SK-N-MC (cell line): ENCODE data around the gene ZMYM2.

ENCODE experiments used
- DNase-seq: peaks from one replicate; pipeline ENCODE4 v3.0.0-alpha.2; 2011; ENCODE audit warnings: low read depth, low spot score
- H3K27ac ChIP-seq: fragments of 200-600 bp; sonication (generic); 2 replicates; pipeline ENCODE4 v1.5.1; 2016; ENCODE audit warnings: mixed run types
- H3K36me3 ChIP-seq: fragments of 200-600 bp; sonication (generic); 2 replicates; pipeline ENCODE4 v1.6.1; 2017; ENCODE audit warnings: antibody characterized with exemption, low read length, mixed read lengths; ENCODE audit not compliant: insufficient read depth
- H3K4me3 ChIP-seq: fragments of 200-600 bp; sonication (generic); 2 replicates; pipeline ENCODE4 v1.5.1; 2016
- H3K9ac ChIP-seq: fragments of 200-600 bp; sonication (generic); 2 replicates; pipeline ENCODE4 v1.8.0; 2017; ENCODE audit warnings: mixed run types, mixed read lengths; ENCODE audit not compliant: insufficient read length
- H3K9me3 ChIP-seq: fragments of 200-600 bp; sonication (generic); 2 replicates; pipeline ENCODE4 v1.6.1; 2017; ENCODE audit warnings: low read depth, mild to moderate bottlenecking, antibody characterized with exemption, low read length, moderate library complexity, mixed read lengths
- EZH2 ChIP-seq: fragments of 200-600 bp; sonication (generic); IDR thresholded peaks from one replicate; pipeline ENCODE4 v1.6.1; 2017; ENCODE audit warnings: antibody characterized with exemption
- FOXP2 ChIP-seq: optimal IDR thresholded peaks from 2 replicates; pipeline ENCODE3; 2011; ENCODE audit warnings: mild to moderate bottlenecking, moderate library complexity; ENCODE audit not compliant: insufficient read depth; ENCODE audit errors: extremely low read length, control extremely low read depth
- POLR2AphosphoS5 ChIP-seq: IDR thresholded peaks from 2 replicates; pipeline ENCODE4 v1.6.1; 2012; ENCODE audit warnings: mild to moderate bottlenecking, low read depth, low read length, borderline replicate concordance

Gene ZMYM2

DNA sequence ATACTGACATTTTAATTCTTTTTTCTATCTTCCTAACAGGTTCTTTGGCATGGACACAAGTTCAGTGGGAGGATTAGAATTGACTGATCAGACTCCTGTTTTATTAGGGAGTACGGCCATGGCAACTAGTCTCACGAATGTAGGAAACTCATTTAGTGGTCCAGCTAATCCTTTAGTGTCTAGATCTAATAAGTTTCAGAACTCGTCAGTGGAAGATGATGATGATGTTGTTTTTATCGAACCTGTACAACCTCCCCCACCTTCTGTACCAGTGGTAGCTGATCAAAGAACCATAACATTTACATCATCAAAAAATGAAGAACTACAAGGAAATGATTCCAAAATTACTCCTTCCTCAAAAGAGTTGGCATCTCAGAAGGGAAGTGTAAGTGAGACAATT, 34.5 kb downstream of the ZMYM2 start:
- H3K36me3 ChIP-seq, result peaks cover 71% of the 10 kb centered on the region
- no peak overlapping the region for H3K4me3 ChIP-seq
- TF ChIP-seq EZH2 (no peak), POLR2AphosphoS5 (no peak), FOXP2 (no peak)
- H3K27ac ChIP-seq, result no peak overlapping the region
- no peak for DNase-seq
- no peak overlapping the region for H3K9ac ChIP-seq
- H3K9me3 ChIP-seq, result no peaks in the 10 kb centered on the region

DNA sequence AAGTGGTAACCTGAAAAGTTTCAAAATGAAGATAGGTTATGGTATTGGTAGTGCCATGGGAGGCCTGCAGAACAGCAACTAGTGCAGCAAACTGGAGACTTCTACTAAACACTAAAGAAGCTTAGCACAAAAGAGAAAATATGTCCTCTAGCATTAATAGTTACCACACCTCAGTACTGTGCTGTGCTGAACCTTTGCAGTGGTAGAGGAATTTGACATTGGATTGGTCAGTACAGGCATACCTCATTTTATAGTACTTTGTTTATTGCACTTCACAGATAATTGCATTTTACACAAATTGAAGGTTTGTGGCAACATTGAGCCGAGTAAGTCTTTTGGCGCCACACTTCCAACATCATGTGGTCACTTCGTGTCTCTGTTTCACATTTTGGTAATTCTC, 40.4 kb downstream of the ZMYM2 start:
- Histone ChIP-seq H3K4me3 (no peak overlapping the region), H3K36me3 (peaks cover 81% of the 10 kb centered on the region), H3K27ac (no peak overlapping the region), H3K9me3 (no peaks in the 10 kb centered on the region), H3K9ac (no peak overlapping the region)
- TF ChIP-seq EZH2 (no peak), POLR2AphosphoS5 (no peak), FOXP2 (no peak)
- DNase-seq, result no peak

DNA sequence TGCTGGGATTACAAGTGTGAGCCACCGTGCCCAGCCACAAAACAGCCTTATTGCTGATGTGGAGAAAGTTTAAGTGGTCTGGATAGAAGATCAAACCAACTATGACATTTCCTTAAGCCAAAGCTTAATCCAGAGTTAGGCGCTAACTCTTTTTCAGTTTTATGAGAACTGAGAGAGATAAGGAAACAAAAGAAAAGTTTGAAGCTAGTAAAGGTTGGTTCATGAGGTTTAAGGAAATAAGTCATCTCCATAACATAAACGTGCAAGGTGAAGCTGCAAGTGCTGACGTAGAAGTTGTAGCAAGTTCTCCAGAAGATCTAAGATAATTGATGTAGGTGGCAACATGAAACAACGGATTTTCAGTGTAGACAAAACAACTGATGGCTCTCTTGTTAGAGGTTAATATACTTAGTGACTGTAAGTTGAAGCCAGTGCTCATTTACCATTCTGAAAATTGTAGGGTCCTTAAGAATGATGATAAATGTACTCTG, 41.6 kb downstream of the ZMYM2 start:
- TF ChIP-seq EZH2 (no peak), POLR2AphosphoS5 (no peak), FOXP2 (no peak)
- Histone ChIP-seq H3K27ac (no peak overlapping the region), H3K36me3 (peaks cover 82% of the 10 kb centered on the region), H3K4me3 (no peak overlapping the region), H3K9me3 (no peaks in the 10 kb centered on the region), H3K9ac (no peak overlapping the region)
- no peak for DNase-seq

DNA sequence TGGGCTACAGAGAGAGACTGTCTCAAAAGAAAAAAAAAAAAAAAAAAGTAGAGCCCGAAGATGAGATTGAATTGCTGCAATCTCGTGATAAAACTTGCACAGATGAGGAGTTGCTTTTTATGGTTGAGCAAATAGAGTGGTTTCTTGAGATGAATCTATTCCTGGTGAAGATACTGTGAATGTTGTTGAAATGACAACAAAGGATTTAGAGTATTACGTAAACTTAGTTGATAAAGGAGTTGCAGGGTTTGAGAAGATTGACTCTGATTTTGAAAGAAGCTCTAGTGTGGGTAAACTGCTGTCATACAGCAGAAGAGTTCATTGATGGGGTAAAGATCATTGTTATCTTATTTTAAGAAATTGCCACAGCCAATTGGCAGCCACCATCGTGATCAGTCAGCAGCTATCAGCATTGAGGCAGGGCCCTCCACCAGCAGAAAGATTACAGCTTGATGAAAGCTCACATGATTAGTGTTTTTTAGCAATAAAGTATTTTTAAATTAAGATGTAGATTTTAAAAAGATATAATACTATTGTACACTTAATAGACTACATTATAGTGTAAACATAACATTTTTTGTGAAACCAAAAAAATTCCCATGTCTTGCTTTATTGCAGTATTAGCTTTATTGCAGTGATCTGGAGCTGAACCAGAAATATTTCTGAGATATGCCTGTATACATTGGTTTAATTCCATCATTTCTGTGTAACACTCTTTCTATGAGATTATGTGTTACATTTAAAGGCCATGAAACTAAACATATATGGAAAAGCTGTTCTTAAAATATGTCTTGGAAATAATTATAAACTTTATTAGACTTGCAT, 43.1 kb downstream of the ZMYM2 start:
- no peak overlapping the region for H3K4me3 ChIP-seq
- no peak overlapping the region for H3K27ac ChIP-seq
- no peaks in the 10 kb centered on the region for H3K9me3 ChIP-seq
- DNase-seq, result no peak
- TF ChIP-seq POLR2AphosphoS5, result no peak
- H3K36me3 ChIP-seq, result peaks cover 82% of the 10 kb centered on the region
- H3K9ac ChIP-seq, result no peak overlapping the region

DNA sequence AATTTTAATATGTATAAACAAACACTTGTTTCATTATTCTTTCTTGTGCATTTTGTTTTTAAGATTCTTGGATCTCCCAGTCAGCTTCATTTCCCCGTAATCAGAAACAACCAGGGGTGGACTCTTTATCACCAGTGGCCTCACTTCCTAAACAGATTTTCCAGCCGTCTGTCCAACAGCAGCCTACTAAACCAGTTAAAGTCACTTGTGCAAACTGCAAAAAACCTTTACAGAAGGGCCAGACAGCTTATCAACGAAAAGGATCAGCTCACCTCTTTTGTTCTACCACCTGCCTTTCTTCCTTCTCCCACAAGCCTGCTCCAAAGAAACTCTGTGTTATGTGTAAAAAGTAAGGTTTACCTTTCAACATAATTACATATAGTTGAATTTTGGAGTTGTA, 44.3 kb downstream of the ZMYM2 start:
- TF ChIP-seq POLR2AphosphoS5, result no peak
- no peak for TF ChIP-seq EZH2
- no peak for TF ChIP-seq FOXP2
- Histone ChIP-seq H3K9me3 (no peaks in the 10 kb centered on the region), H3K9ac (no peak overlapping the region), H3K4me3 (no peak overlapping the region), H3K27ac (no peak overlapping the region), H3K36me3 (peaks cover 84% of the 10 kb centered on the region)
- no peak for DNase-seq

DNA sequence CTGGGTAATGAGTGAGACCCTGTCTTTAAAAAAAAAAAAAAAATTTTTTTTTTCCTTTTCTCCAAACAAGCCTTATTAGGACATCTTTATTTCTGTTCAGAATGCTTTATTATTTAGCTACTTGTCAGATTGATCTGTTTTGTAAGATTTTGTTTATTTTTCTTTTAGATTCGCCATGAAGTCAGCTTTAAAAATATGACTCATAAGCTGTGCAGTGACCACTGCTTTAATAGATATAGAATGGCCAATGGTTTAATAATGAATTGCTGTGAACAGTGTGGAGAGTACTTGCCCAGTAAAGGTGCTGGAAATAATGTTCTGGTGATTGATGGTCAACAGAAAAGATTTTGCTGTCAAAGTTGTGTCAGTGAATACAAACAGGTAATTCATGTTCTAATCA, 47.7 kb downstream of the ZMYM2 start:
- no peak for DNase-seq
- peaks cover 84% of the 10 kb centered on the region for H3K36me3 ChIP-seq

DNA sequence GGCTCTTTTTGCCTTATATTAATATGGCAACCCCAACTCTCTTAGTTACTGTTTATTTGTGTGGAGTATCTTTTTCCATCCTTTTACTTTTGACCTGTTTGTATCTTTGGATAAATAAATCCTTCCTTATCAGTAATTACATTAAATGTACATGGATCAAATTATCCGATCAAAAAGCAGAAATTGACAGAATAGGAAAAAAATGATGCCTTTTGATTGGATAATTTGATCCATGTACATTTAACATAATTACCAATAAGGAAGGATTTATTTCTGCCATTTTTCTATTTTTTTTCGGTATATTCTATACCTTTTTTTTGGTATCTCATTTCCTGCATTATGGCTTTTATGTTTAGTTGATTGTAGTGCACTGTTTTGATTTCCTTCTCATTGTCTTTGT, 57.2 kb downstream of the ZMYM2 start:
- H3K27ac ChIP-seq, result no peak overlapping the region
- H3K9me3 ChIP-seq, result peaks cover 20% of the 10 kb centered on the region
- DNase-seq, result no peak
- no peak overlapping the region for H3K9ac ChIP-seq
- no peak overlapping the region for H3K4me3 ChIP-seq
- TF ChIP-seq POLR2AphosphoS5, result no peak
- no peak for TF ChIP-seq EZH2
- TF ChIP-seq FOXP2, result no peak
- H3K36me3 ChIP-seq, result peaks cover 78% of the 10 kb centered on the region

More for the DNA sequence above, 47.7 kb downstream of the ZMYM2 start:
- no peak overlapping the region for H3K4me3 ChIP-seq
- H3K9me3 ChIP-seq, result no peaks in the 10 kb centered on the region
- no peak overlapping the region for H3K27ac ChIP-seq
- TF ChIP-seq FOXP2, result no peak
- TF ChIP-seq POLR2AphosphoS5, result no peak
- no peak for TF ChIP-seq EZH2
- H3K9ac ChIP-seq, result no peak overlapping the region

DNA sequence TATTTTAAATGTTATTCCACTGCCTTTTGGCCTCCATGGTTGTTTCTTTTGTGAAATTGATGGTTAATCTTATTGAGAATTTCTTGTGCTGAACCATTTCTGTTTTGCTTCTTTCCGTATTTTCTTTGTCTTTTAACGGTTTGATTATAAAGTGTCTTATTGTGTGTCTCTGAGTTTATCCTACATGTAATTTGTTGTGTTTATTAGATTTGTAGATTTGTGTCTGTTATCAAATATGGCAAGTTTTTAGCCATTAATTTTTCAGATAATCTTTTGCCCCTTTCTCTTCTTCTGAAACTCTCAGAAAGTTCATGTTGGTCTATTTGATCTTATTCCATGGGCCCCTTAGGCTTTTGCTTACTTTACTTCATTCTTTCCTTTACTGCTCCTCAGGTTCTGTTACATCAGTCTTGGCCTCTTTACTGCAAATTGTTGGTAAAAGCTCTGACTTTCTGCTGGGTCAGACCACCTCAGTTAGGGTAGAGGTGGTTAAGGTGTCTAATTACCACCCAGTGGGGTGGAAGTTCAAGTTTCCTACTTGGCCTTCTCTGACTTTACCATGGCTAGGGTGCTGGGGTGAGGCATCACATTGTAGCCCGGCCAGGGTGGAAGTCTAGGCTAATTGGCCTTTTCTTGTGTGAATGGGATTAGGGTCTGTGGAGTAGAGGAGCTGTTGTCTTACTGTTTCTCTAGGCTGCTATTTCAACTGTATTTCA, 58.3 kb downstream of the ZMYM2 start:
- no peak for DNase-seq
- no peak for TF ChIP-seq POLR2AphosphoS5
- TF ChIP-seq EZH2, result no peak
- no peak for TF ChIP-seq FOXP2
- Histone ChIP-seq H3K9me3 (peaks cover 20% of the 10 kb centered on the region), H3K27ac (no peak overlapping the region), H3K4me3 (no peak overlapping the region), H3K9ac (no peak overlapping the region), H3K36me3 (peaks cover 83% of the 10 kb centered on the region)
